Amniotic stem cell (primary cell): ENCODE data around the gene SUSD6.
A peak's percentile ranks its signal among the peaks of the same experiment; 100 is the strongest.
"Not testable (repeated sequence)": the region's sequence is repeated elsewhere in the genome, so short reads cannot be mapped to it uniquely, and the experiment has no call there.

Experiments
- DNase-seq: peaks from one replicate; lab custom pipeline; 2025; lab: John Stamatoyannopoulos, UW

The SUSD6 gene

GRCh38 chr14:69591317-69591716 is 20.1 kb upstream of the SUSD6 start:
- DNase-seq = no peak

- peak; percentile 22 for DNase-seq
Measured at GRCh38 chr14:69593018-69593677, 18.2 kb upstream of the SUSD6 start.

GRCh38 chr14:69594846-69595245 is 16.6 kb upstream of the SUSD6 start:
- no peak for DNase-seq

- DNase-seq = no peak
Measured at GRCh38 chr14:69595336-69595735, 16.1 kb upstream of the SUSD6 start.

- not testable (repeated sequence) for DNase-seq
Measured at GRCh38 chr14:69599431-69599830, 12.0 kb upstream of the SUSD6 start.

- no peak for DNase-seq
Measured at GRCh38 chr14:69600304-69600891, 11.0 kb upstream of the SUSD6 start.

- no peak for DNase-seq
Measured at GRCh38 chr14:69605738-69606137, 5.7 kb upstream of the SUSD6 start.

GRCh38 chr14:69606258-69607184 is 4.9 kb upstream of the SUSD6 start:
- DNase-seq = no peak

- DNase-seq = no peak
Measured at GRCh38 chr14:69610020-69610873, 1.1 kb upstream of the SUSD6 start.

GRCh38 chr14:69610874-69611171 is 573 bp upstream of the SUSD6 start:
- no peak for DNase-seq

GRCh38 chr14:69612014-69612782 is 802 bp downstream of the SUSD6 start:
- DNase-seq = no peak

GRCh38 chr14:69612783-69613130 is 1.4 kb downstream of the SUSD6 start:
- DNase-seq = no peak

GRCh38 chr14:69613312-69614073 is 2.1 kb downstream of the SUSD6 start:
- no peak for DNase-seq

GRCh38 chr14:69614592-69614991 is 3.2 kb downstream of the SUSD6 start:
- DNase-seq = no peak

GRCh38 chr14:69615121-69615495 is 3.7 kb downstream of the SUSD6 start:
- no peak for DNase-seq

- peak; percentile 59 for DNase-seq
Measured at GRCh38 chr14:69615496-69616407, 4.4 kb downstream of the SUSD6 start.

- DNase-seq = no peak
Measured at GRCh38 chr14:69616408-69616773, 5.0 kb downstream of the SUSD6 start.

GRCh38 chr14:69617796-69618195 is 6.4 kb downstream of the SUSD6 start:
- DNase-seq = no peak

GRCh38 chr14:69619012-69619411 is 7.6 kb downstream of the SUSD6 start:
- DNase-seq = no peak

- DNase-seq = no peak
Measured at GRCh38 chr14:69620211-69620611, 8.8 kb downstream of the SUSD6 start.
